ENCODE data around the gene FAM13A. TPM values are rescaled to one million over a fixed set of nuclear protein-coding genes. Genes with fewer than 3 reads are reported as not detected.

Gene FAM13A
- total and polyA plus RNA-seq, 2 of the 13 experiments (the other 11 are each of a cell fraction or from before 2014, with no cell fraction given) = 1.2 to 36.2 TPM

DNA sequence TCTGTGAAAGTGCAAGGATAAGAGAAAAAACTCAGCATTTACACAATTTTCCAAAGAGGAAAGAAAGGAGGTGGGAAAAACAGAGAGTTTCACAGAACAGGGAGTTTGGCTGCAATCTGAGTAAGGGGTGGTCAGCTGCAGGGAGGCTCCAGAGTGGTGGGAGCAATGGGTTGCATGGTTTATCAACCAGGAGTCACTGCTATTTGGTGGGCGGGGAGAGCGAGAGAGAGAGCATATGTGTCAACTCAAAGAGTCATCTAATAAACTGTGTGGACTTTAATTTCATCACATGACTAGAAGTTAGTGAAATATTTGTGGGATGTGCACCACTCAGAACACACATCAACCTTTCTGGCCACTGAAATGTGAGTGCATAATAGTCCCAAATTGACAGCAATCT lies 94.6 kb downstream of the FAM13A start:
- TF ChIP-seq ZSCAN20 (CRISPR knock-in tag; IDR thresholded peaks at IDR 0.05; ENCODE audit: borderline replicate concordance) (no peak), SP140L (CRISPR knock-in tag; IDR thresholded peaks at IDR 0.05; ENCODE audit: borderline replicate concordance) (no peak)
- H3K4me2 ChIP-seq (ENCODE audit: low read depth, low read length) = no peak overlapping the region
- WGBS (ENCODE audit: low lambda C conversion rate) = 96% methylated on average over 2 of the region's 2 CpGs
- H3K27ac ChIP-seq (ENCODE audit: extremely low read length, insufficient read depth, low read length) = no peak overlapping the region
- ChIA-PET CTCF (ENCODE audit: low intra/inter-chr PET ratio, low total read pairs) (no interaction called here), POLR2A (no interaction called here)
- no peak overlapping the region for H2AFZ ChIP-seq (ENCODE audit: low read length)
- no peaks in the 10 kb centered on the region for H3K79me2 ChIP-seq (ENCODE audit: insufficient read depth, low read length)
- H3K36me3 ChIP-seq (replicated peaks in 1 of 2; ENCODE audit: control insufficient read depth in 1 of 2, insufficient read depth in 2 of 2, low read length in 2 of 2) = no peaks in the 10 kb centered on the region
- H3K4me1 ChIP-seq (ENCODE audit: insufficient read depth, low read length) = peaks cover under 1% of the 10 kb centered on the region
- FAIRE-seq = no peak
- no peak overlapping the region for H3K9ac ChIP-seq (ENCODE audit: insufficient read depth, low read depth, low read length)
- in situ Hi-C loops (cut with HindIII; ENCODE audit: extremely low pct_ligation_motif_present, low pct_unique_long_range_greater_than_20kb) (no loop called here), intact Hi-C loops (cut with micrococcal nuclease; ENCODE audit: unreplicated experiment) (no loop called here)
- ATAC-seq = no peak
- no peaks in the 10 kb centered on the region for H4K20me1 ChIP-seq (ENCODE audit: insufficient read depth, low read length)
- H3K9me3 ChIP-seq (ENCODE audit: low read length) = no peaks in the 10 kb centered on the region
- no TSS peak for BruUV-seq (replicated peaks)
- H3K27me3 ChIP-seq (ENCODE audit: control insufficient read depth in 1 of 2, insufficient read depth in 2 of 2, low read length in 2 of 2) = no peaks in the 10 kb centered on the region; a peak in 2 of 5 replicates
- no peak for DNase-seq (ENCODE audit: low spot score)
- no peak overlapping the region for H3K4me3 ChIP-seq (replicated peaks in 1 of 3; ENCODE audit: insufficient read depth in 1 of 3, low read depth in 2 of 3, low read length in 3 of 3)

DNA sequence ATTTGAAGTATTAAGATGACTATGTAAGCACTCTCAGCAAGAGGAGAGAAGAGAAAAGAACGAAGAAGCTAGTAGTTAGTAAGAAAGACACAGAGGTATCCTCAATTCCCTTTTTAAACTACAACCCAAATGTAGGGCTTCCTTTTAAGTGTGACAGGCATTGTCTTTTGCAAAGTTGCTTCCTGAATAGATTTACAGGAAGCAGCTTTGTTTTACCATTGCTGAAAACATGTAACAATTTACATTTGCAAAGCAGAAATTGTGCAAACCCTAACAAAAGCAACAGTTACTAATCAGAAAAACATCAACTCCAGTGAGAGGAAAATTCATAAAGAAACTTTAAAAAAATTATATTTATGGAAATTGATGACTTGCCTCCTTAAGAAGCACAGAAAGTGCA lies 96.4 kb downstream of the FAM13A start:
- no peak overlapping the region for H3K4me3 ChIP-seq (replicated peaks in 1 of 3; ENCODE audit: insufficient read depth in 1 of 3, low read depth in 2 of 3, low read length in 3 of 3)
- CTCF ChIA-PET (ENCODE audit: low intra/inter-chr PET ratio, low total read pairs) = no interaction called here
- H3K27me3 ChIP-seq (ENCODE audit: control insufficient read depth in 1 of 2, insufficient read depth in 2 of 2, low read length in 2 of 2) = no peaks in the 10 kb centered on the region; a peak in 2 of 5 replicates
- WGBS (ENCODE audit: low lambda C conversion rate) = 45% methylated on average over 1 of the region's 1 CpG
- no TSS peak for BruUV-seq (replicated peaks)
- no peak overlapping the region for H3K4me2 ChIP-seq (ENCODE audit: low read depth, low read length)
- FAIRE-seq (no peak), ATAC-seq (no peak), DNase-seq (ENCODE audit: low spot score) (no peak)
- no peaks in the 10 kb centered on the region for H3K79me2 ChIP-seq (ENCODE audit: insufficient read depth, low read length)
- POLR2A ChIA-PET = no interaction called here
- H3K9ac ChIP-seq (ENCODE audit: insufficient read depth, low read depth, low read length) = no peak overlapping the region
- no peaks in the 10 kb centered on the region for H4K20me1 ChIP-seq (ENCODE audit: insufficient read depth, low read length)
- H3K4me1 ChIP-seq (ENCODE audit: insufficient read depth, low read length) = no peaks in the 10 kb centered on the region
- in situ Hi-C loops (cut with HindIII; ENCODE audit: extremely low pct_ligation_motif_present, low pct_unique_long_range_greater_than_20kb) (no loop called here), intact Hi-C loops (cut with micrococcal nuclease; ENCODE audit: unreplicated experiment) (no loop called here)
- no peak overlapping the region for H2AFZ ChIP-seq (ENCODE audit: low read length)
- no peaks in the 10 kb centered on the region for H3K36me3 ChIP-seq (replicated peaks in 1 of 2; ENCODE audit: control insufficient read depth in 1 of 2, insufficient read depth in 2 of 2, low read length in 2 of 2)
- no peaks in the 10 kb centered on the region for H3K9me3 ChIP-seq (ENCODE audit: low read length)
- no peak overlapping the region for H3K27ac ChIP-seq (ENCODE audit: extremely low read length, insufficient read depth, low read length)
- TF ChIP-seq, protein P1, sequence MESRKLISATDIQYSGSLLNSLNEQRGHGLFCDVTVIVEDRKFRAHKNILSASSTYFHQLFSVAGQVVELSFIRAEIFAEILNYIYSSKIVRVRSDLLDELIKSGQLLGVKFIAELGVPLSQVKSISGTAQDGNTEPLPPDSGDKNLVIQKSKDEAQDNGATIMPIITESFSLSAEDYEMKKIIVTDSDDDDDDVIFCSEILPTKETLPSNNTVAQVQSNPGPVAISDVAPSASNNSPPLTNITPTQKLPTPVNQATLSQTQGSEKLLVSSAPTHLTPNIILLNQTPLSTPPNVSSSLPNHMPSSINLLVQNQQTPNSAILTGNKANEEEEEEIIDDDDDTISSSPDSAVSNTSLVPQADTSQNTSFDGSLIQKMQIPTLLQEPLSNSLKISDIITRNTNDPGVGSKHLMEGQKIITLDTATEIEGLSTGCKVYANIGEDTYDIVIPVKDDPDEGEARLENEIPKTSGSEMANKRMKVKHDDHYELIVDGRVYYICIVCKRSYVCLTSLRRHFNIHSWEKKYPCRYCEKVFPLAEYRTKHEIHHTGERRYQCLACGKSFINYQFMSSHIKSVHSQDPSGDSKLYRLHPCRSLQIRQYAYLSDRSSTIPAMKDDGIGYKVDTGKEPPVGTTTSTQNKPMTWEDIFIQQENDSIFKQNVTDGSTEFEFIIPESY (CRISPR knock-in tag; IDR thresholded peaks at IDR 0.05) = no peak
- TF ChIP-seq, protein P2, sequence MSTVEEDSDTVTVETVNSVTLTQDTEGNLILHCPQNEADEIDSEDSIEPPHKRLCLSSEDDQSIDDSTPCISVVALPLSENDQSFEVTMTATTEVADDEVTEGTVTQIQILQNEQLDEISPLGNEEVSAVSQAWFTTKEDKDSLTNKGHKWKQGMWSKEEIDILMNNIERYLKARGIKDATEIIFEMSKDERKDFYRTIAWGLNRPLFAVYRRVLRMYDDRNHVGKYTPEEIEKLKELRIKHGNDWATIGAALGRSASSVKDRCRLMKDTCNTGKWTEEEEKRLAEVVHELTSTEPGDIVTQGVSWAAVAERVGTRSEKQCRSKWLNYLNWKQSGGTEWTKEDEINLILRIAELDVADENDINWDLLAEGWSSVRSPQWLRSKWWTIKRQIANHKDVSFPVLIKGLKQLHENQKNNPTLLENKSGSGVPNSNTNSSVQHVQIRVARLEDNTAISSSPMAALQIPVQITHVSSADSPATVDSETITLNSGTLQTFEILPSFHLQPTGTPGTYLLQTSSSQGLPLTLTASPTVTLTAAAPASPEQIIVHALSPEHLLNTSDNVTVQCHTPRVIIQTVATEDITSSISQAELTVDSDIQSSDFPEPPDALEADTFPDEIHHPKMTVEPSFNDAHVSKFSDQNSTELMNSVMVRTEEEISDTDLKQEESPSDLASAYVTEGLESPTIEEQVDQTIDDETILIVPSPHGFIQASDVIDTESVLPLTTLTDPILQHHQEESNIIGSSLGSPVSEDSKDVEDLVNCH (CRISPR knock-in tag; IDR thresholded peaks at IDR 0.05) = no peak
- no peak for TF ChIP-seq SOX6 (IDR thresholded peaks at IDR 0.05)
- no peak for TF ChIP-seq SOX6 (CRISPR knock-in tag; IDR thresholded peaks at IDR 0.05)
- no peak for TF ChIP-seq FOXJ3 (CRISPR knock-in tag; IDR thresholded peaks at IDR 0.05; ENCODE audit: borderline replicate concordance)
- TF ChIP-seq ZNF747 (CRISPR knock-in tag; IDR thresholded peaks at IDR 0.05; ENCODE audit: borderline replicate concordance) = no peak
- TF ChIP-seq ZFYVE20 (CRISPR knock-in tag; IDR thresholded peaks at IDR 0.05; ENCODE audit: borderline replicate concordance, low read depth) = no peak
- TF ChIP-seq, protein P3, sequence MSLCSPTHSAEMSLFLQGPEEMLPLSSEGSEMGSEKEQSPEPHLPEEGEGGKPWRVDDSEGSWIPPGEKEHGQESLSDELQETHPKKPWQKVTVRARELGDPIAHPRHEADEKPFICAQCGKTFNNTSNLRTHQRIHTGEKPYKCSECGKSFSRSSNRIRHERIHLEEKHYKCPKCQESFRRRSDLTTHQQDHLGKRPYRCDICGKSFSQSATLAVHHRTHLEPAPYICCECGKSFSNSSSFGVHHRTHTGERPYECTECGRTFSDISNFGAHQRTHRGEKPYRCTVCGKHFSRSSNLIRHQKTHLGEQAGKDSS (CRISPR knock-in tag; IDR thresholded peaks at IDR 0.05; ENCODE audit: borderline replicate concordance, low read depth) = no peak
- TF ChIP-seq MAZ (IDR thresholded peaks at IDR 0.05; ENCODE audit: borderline replicate concordance, low read depth, low read length) = no peak
- no peak for TF ChIP-seq MAZ (CRISPR knock-in tag; IDR thresholded peaks at IDR 0.05; ENCODE audit: low read depth)
- TF ChIP-seq NFIC (IDR thresholded peaks at IDR 0.05; ENCODE audit: low read length) = no peak
- TF ChIP-seq GTF2F1 (IDR thresholded peaks at IDR 0.05; ENCODE audit: low read length) = no peak
